Measurements from ENCODE around the gene TTC7B. TPM values are rescaled to one million over a fixed set of nuclear protein-coding genes. Genes with fewer than 3 reads are reported as not detected.

TTC7B gene
- total and polyA plus RNA-seq, 10 of the 15 experiments (the other 5 are each of a cell fraction or from before 2014, with no cell fraction given), result under 0.01 to 1.1 (median 0.26) TPM; not detected in 2

DNA sequence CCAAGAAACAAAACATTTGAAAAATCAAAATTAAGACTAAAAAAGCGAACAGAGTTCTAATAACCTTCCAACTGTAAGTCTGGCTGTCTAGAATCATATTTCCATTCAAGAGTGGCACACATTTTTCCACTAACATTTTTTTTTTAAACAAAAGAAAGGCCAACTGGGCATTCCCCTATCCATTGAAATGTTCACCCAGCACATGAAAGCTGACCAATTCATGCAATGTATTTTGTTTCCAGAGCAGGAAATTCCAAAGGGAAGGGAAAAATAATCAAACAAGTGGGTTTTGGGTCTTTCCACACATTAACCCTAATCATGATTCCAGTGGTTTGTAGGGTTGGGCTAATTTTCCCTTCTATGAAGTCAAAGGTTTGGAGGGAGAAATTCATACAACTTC is 212.9 kb downstream of the TTC7B start (continued):
- TF ChIP-seq FOXM1 (IDR thresholded peaks at IDR 0.05; ENCODE audit: low read depth, low read length) (no peak), E2F8 (IDR thresholded peaks at IDR 0.05; ENCODE audit: low read depth, partially characterized antibody) (no peak), TBL1XR1 (IDR thresholded peaks at IDR 0.05; ENCODE audit: low read depth, low read length) (no peak), PRDM15 (CRISPR knock-in tag; IDR thresholded peaks at IDR 0.05) (no peak), MTA3 (IDR thresholded peaks at IDR 0.05; ENCODE audit: borderline replicate concordance, low read length) (no peak), ESRRA (IDR thresholded peaks at IDR 0.05; ENCODE audit: low read length) (no peak), KAT2A (conservative IDR thresholded peaks at IDR 0.05; ENCODE audit: control insufficient read depth, low read depth, low read length) (no peak)
- TF ChIP-seq, protein P1, sequence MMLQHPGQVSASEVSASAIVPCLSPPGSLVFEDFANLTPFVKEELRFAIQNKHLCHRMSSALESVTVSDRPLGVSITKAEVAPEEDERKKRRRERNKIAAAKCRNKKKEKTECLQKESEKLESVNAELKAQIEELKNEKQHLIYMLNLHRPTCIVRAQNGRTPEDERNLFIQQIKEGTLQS (IDR thresholded peaks at IDR 0.05; ENCODE audit: borderline replicate concordance, extremely low read depth, low read depth, low read length), result no peak
